SU-DHL-6 (cell line): ENCODE results near the gene RCC2.
"Not testable (repeated sequence)": the region's sequence is repeated elsewhere in the genome, so short reads cannot be mapped to it uniquely, and the experiment has no call there.

Experiments used
- H2AFZ ChIP-seq: fragments of 200-600 bp; sonication (generic); 2 replicates; pipeline ENCODE4 v1.6.1; 2014; ENCODE audit warnings: low read depth, mild to moderate bottlenecking, moderate library complexity, mixed read lengths, antibody characterized with exemption, low read length; ENCODE audit not compliant: severe bottlenecking
- H3F3A ChIP-seq: fragments of 200-600 bp; shearing (Covaris generic); 2 replicates; pipeline ENCODE4 v1.6.0; 2016; ENCODE audit warnings: antibody characterized with exemption, mild to moderate bottlenecking; ENCODE audit not compliant: insufficient read depth
- H3K27ac ChIP-seq: fragments of 200-600 bp; sonication (generic); 2 replicates; pipeline ENCODE4 v1.5.1; 2016; ENCODE audit warnings: low read depth, mild to moderate bottlenecking, low read length, moderate library complexity, mixed read lengths
- H3K27me3 ChIP-seq: fragments of 200-600 bp; sonication (generic), shearing (Covaris generic); 2 replicates; pipeline ENCODE4 v1.6.0; 2014; ENCODE audit warnings: mild to moderate bottlenecking, low read length
- H3K36me3 ChIP-seq: fragments of 200-600 bp; sonication (generic); 2 replicates; pipeline ENCODE4 v1.6.1; 2014; ENCODE audit warnings: mild to moderate bottlenecking, low read length, mixed read lengths
- H3K4me2 ChIP-seq: fragments of 300-600, 200-600 bp; shearing (Covaris generic), sonication (generic); 2 replicates; pipeline ENCODE4 v1.6.0; 2014; ENCODE audit warnings: low read length, low read depth, mild to moderate bottlenecking; ENCODE audit not compliant: poor library complexity, severe bottlenecking
- H3K4me3 ChIP-seq: fragments of 200-600 bp; sonication (generic); 2 replicates; pipeline ENCODE4 v1.5.1; 2014; ENCODE audit warnings: antibody characterized with exemption, low read length, mild to moderate bottlenecking, mixed read lengths; ENCODE audit not compliant: insufficient read depth, poor library complexity, severe bottlenecking
- H3K79me2 ChIP-seq: fragments of 200-600 bp; sonication (generic); 2 replicates; pipeline ENCODE4 v1.6.1; 2014; ENCODE audit warnings: mild to moderate bottlenecking, low read length, moderate library complexity; ENCODE audit not compliant: insufficient read depth
- H3K9ac ChIP-seq: fragments of 200-600 bp; sonication (generic); 2 replicates; pipeline ENCODE4 v1.7.0; 2014; ENCODE audit warnings: mild to moderate bottlenecking, low read length
- H3K9me2 ChIP-seq: fragments of 200-600 bp; sonication (generic); replicated peaks from 2 replicates; pipeline ENCODE4 v1.6.1; 2014; ENCODE audit warnings: low read length; ENCODE audit not compliant: insufficient read depth
- H3K9me3 ChIP-seq: fragments of 200-600 bp; sonication (generic); 2 replicates; pipeline ENCODE4 v1.6.1; 2014; ENCODE audit warnings: low read length, mixed read lengths; ENCODE audit not compliant: insufficient read depth
- H4K20me1 ChIP-seq: fragments of 200-600 bp; sonication (generic); 2 replicates; pipeline ENCODE4 v1.6.1; 2014; ENCODE audit warnings: low read depth, mild to moderate bottlenecking, antibody characterized with exemption, low read length, moderate library complexity, mixed read lengths
- CTCF ChIP-seq: fragments of 200-600 bp; sonication (generic); IDR thresholded peaks from one replicate; pipeline ENCODE4 v1.5.1; 2017; ENCODE audit warnings: antibody characterized with exemption, mild to moderate bottlenecking, low read length, moderate library complexity; ENCODE audit not compliant: insufficient read depth, poor library complexity, severe bottlenecking
- EZH2phosphoT487 ChIP-seq: fragments of 200-600 bp; sonication (generic), shearing (Covaris generic); conservative IDR thresholded peaks from 2 replicates; pipeline ENCODE4 v1.6.1; 2018; ENCODE audit warnings: mild to moderate bottlenecking, antibody characterized with exemption, low read length, moderate library complexity, mixed read lengths

RCC2 gene

GRCh38 chr1:17480846-17481245 is 41.4 kb upstream of the RCC2 start:
- Histone ChIP-seq H3K79me2 (no peaks in the 10 kb centered on the region), H3K27me3 (no peaks in the 10 kb centered on the region), H3K36me3 (no peaks in the 10 kb centered on the region), H4K20me1 (no peaks in the 10 kb centered on the region), H3K9me2 (no peaks in the 10 kb centered on the region), H2AFZ (no peak overlapping the region), H3F3A (no peaks in the 10 kb centered on the region), H3K9me3 (no peaks in the 10 kb centered on the region), H3K9ac (no peak overlapping the region), H3K4me3 (no peak overlapping the region), H3K27ac (no peak overlapping the region), H3K4me2 (no peak overlapping the region)
- TF ChIP-seq CTCF (no peak), EZH2phosphoT487 (no peak)

- no peaks in the 10 kb centered on the region for H3K36me3 ChIP-seq
- H3K9me2 ChIP-seq: no peaks in the 10 kb centered on the region
- H2AFZ ChIP-seq: no peak overlapping the region
- H4K20me1 ChIP-seq: no peaks in the 10 kb centered on the region
- H3K27me3 ChIP-seq: no peaks in the 10 kb centered on the region
- no peaks in the 10 kb centered on the region for H3K9me3 ChIP-seq
- no peak overlapping the region for H3K4me2 ChIP-seq
- no peak overlapping the region for H3K4me3 ChIP-seq
- no peak for TF ChIP-seq CTCF
- no peak for TF ChIP-seq EZH2phosphoT487
- no peak overlapping the region for H3K27ac ChIP-seq
- H3K9ac ChIP-seq: no peak overlapping the region
- H3K79me2 ChIP-seq: no peaks in the 10 kb centered on the region
- H3F3A ChIP-seq: no peaks in the 10 kb centered on the region
These were observed 36.3 kb upstream of the RCC2 start for GRCh38 chr1:17475752-17476151.

GRCh38 chr1:17474836-17475555 is 35.5 kb upstream of the RCC2 start:
- not testable (repeated sequence) for H3K36me3 ChIP-seq, H3K79me2 ChIP-seq, H2AFZ ChIP-seq, H3K9me2 ChIP-seq, H4K20me1 ChIP-seq, H3K4me3 ChIP-seq, H3K9ac ChIP-seq, H3K27ac ChIP-seq, H3K4me2 ChIP-seq, H3K27me3 ChIP-seq, H3K9me3 ChIP-seq, H3F3A ChIP-seq

- no peak overlapping the region for H2AFZ ChIP-seq
These were observed 33.3 kb upstream of the RCC2 start for GRCh38 chr1:17472814-17473213.

More at GRCh38 chr1:17472814-17473213, 33.3 kb upstream of the RCC2 start:
- Histone ChIP-seq H3K9ac (no peak overlapping the region), H3K4me3 (no peak overlapping the region), H3F3A (no peaks in the 10 kb centered on the region), H3K4me2 (no peak overlapping the region), H3K9me2 (no peaks in the 10 kb centered on the region), H4K20me1 (no peaks in the 10 kb centered on the region), H3K79me2 (no peaks in the 10 kb centered on the region), H3K27me3 (no peaks in the 10 kb centered on the region), H3K27ac (no peak overlapping the region), H3K9me3 (no peaks in the 10 kb centered on the region), H3K36me3 (no peaks in the 10 kb centered on the region)
- TF ChIP-seq EZH2phosphoT487 (no peak), CTCF (no peak)
